Adrenal gland (tissue), 12 donors: ENCODE data around the gene SH2D1B. TPM values are rescaled to one million over a fixed set of nuclear protein-coding genes. Genes with fewer than 3 reads are reported as not detected.

Source experiments
- DNase-seq, 7 donors: peaks; one replicate each; pipeline ENCODE4 v3.0.0-alpha.2; 2019 to 2020
- H3K27ac ChIP-seq, 5 donors: fragments of 200-600 bp; sonication (generic) in 4 of 5; 1 replicate in 3 of 5; 2 replicates in 2 of 5; pipeline versions ENCODE4 v1.5.1 to v1.8.0; 2016 to 2020; ENCODE audit warnings: mild to moderate bottlenecking in 1 of 5
- H3K27me3 ChIP-seq: fragments of 200-600 bp; 2 replicates; pipeline ENCODE4 v1.8.0; 2021
- H3K36me3 ChIP-seq, 2 donors: fragments of 200-600 bp; replicated peaks in 1 of 2; 1 replicate in 1 of 2; 2 replicates in 1 of 2; pipeline versions ENCODE4 v1.5.1 to v1.8.0; 2018 to 2022
- H3K4me1 ChIP-seq, 2 donors: fragments of 200-600 bp; replicated peaks in 1 of 2; 1 replicate in 1 of 2; 2 replicates in 1 of 2; pipeline versions ENCODE4 v1.5.1 to v1.8.0; 2018 to 2021
- H3K4me3 ChIP-seq, 4 donors: fragments of 200-600 bp; sonication (generic) in 3 of 4; one replicate each; pipeline ENCODE4 v1.5.1; 2016 to 2018
- H3K9me3 ChIP-seq, 3 donors: fragments of 200-600 bp; sonication (generic) in 1 of 3; replicated peaks in 1 of 3; 1 replicate in 2 of 3; 2 replicates in 1 of 3; pipeline versions ENCODE4 v1.5.1 to v1.8.0; 2016 to 2021
- CTCF ChIP-seq, 6 experiments: fragments of 450-650 bp in 4 of 6; fragments of 200-600 bp in 2 of 6; sonication (generic) in 1 of 6; IDR thresholded peaks; 1 replicate in 5 of 6; 2 replicates in 1 of 6; pipeline versions ENCODE4 v1.5.1 to v1.8.0; 2016 to 2021; ENCODE audit warnings: antibody characterized with exemption in 6 of 6, mild to moderate bottlenecking in 2 of 6, moderate library complexity in 1 of 6
- POLR2A ChIP-seq, 2 donors: fragments of 450-650 bp; IDR thresholded peaks; one replicate each; pipeline ENCODE4 v1.6.1; 2017; ENCODE audit warnings: antibody characterized with exemption in 2 of 2, mild to moderate bottlenecking in 2 of 2, moderate library complexity in 1 of 2
- WGBS, 4 donors: extraction: QIAGEN DNeasy Blood & Tissue Kit in 2 of 4; methylation state at CpG; one replicate each; pipeline versions ENCODE4 v1.1.5 to v1.1.7; 2013 to 2017; 5-methylcytosine and 5-hydroxymethylcytosine counted together
- intact Hi-C, 2 donors: fragments of 100-400 bp; cut with DNase I; formaldehyde crosslinking; loops; one replicate each; pipeline versions ENCODE4 v1.14.1 to v1.15.0; 2022 to 2023
- polyA plus RNA-seq, 3 donors: library from polyadenylated mRNA; stranded (reverse); fragments of 200-250 nt in 2 of 3; fragments of 350-450 nt in 1 of 3; fragmentation: Illumina TruSeq in 1 of 3; extraction: RNeasy Lipid Tissue Mini Kit (QIAGEN cat#74804) in 1 of 3; gene quantifications; one replicate each; pipeline ENCODE4 v1.2.3, GENCODE V29; 2013 to 2014
- total RNA-seq, 9 donors: library from RNA; depleted of rRNA in 4 of 9; stranded (reverse); fragments of >200 nt in 4 of 9; fragments of 120-200 nt in 1 of 9; fragmentation: NEBNext Ultra II Directional in 1 of 9; extraction: Animal tissue kit (Norgen Biotek cat#: 25700) in 1 of 9; gene quantifications; one replicate each; pipeline versions ENCODE4 v1.1.0 to v1.2.4, GENCODE V29; 2013 to 2023
- donor health status: healthy with polysubstance abuse.
- donor health status: Bipolar disorder and iron deficiency.
- donor health status: DM: yes; HTN: yes; CAD: no.
- donor health status: DM: no; HTN: no; CAD: no.
- donor health status: DM: no; HTN: no; CAD: no.
- donor health status: DM: yes; HTN: yes; CAD: no.

Gene SH2D1B
- total and polyA plus RNA-seq, 12 donors = 0.08 to 0.13 (median 0.11) TPM; not detected in 9

- H3K9me3 ChIP-seq = no peaks in the 10 kb centered on the region
Observed at GRCh38 chr1:162383091-162383490, 28.8 kb downstream of the SH2D1B start.

GRCh38 chr1:162381941-162382750 lies 29.8 kb downstream of the SH2D1B start:
- DNase-seq = peak in 1 of 7 donors; percentile 31
- Histone ChIP-seq H3K4me1 (no peaks in the 10 kb centered on the region), H3K27me3 (no peaks in the 10 kb centered on the region), H3K36me3 (no peaks in the 10 kb centered on the region), H3K27ac (no peak overlapping the region), H3K4me3 (no peak overlapping the region), H3K9me3 (no peaks in the 10 kb centered on the region)
- 83 to 95% (median 87%) methylated on average over 8 to 13 of the region's 13 CpGs for WGBS, 4 donors
- TF ChIP-seq CTCF (IDR thresholded peaks at IDR 0.05) (no peak), POLR2A (IDR thresholded peaks at IDR 0.05) (no peak)
- intact Hi-C loops = no loop called here

More at GRCh38 chr1:162383091-162383490, 28.8 kb downstream of the SH2D1B start:
- H3K4me3 ChIP-seq = no peak overlapping the region
- no peak overlapping the region for H3K27ac ChIP-seq
- WGBS, 4 donors = 85 to 98% (median 94%) methylated on average over 3 to 6 of the region's 6 CpGs
- intact Hi-C loops = no loop called here
- no peak for TF ChIP-seq POLR2A (IDR thresholded peaks at IDR 0.05)
- TF ChIP-seq CTCF (IDR thresholded peaks at IDR 0.05) = no peak
- no peaks in the 10 kb centered on the region for H3K27me3 ChIP-seq
- no peaks in the 10 kb centered on the region for H3K36me3 ChIP-seq
- no peaks in the 10 kb centered on the region for H3K4me1 ChIP-seq
- DNase-seq = peak in 1 of 7 donors; percentile 24

- no peak within 1 kb of the TSS for H3K27ac ChIP-seq
- no peaks in the 10 kb centered on the region for H3K9me3 ChIP-seq
- H3K4me1 ChIP-seq = no peaks in the 10 kb centered on the region
- H3K27me3 ChIP-seq = no peaks in the 10 kb centered on the region
- 92 to 97% (median 95%) methylated on average over 3 of the region's 3 CpGs for WGBS, 4 donors
- DNase-seq = no peak
- intact Hi-C loops = no loop called here
- no peak within 1 kb of the TSS for H3K4me3 ChIP-seq
- TF ChIP-seq POLR2A (IDR thresholded peaks at IDR 0.05) = no peak
- TF ChIP-seq CTCF (IDR thresholded peaks at IDR 0.05) = no peak
- no peaks in the 10 kb centered on the region for H3K36me3 ChIP-seq
Observed at GRCh38 chr1:162381383-162381782, 30.6 kb downstream of the SH2D1B start, which contains the start of gene C1orf226. Gene C1orf226 (plus strand): TSS chr1:162381728. CDS start chr1:162381902, 174 bp downstream.

GRCh38 chr1:162380061-162380846 lies 31.7 kb downstream of the SH2D1B start:
- H3K36me3 ChIP-seq = no peaks in the 10 kb centered on the region
- 69 to 88% (median 81%) methylated on average over 5 to 6 of the region's 6 CpGs for WGBS, 4 donors
- H3K27me3 ChIP-seq = no peaks in the 10 kb centered on the region
- peak in 1 of 7 donors; percentile 44 for DNase-seq
- TF ChIP-seq POLR2A (IDR thresholded peaks at IDR 0.05) (no peak), CTCF (IDR thresholded peaks at IDR 0.05) (no peak)
- H3K9me3 ChIP-seq = no peaks in the 10 kb centered on the region
- no peaks in the 10 kb centered on the region for H3K4me1 ChIP-seq
- no peak overlapping the region for H3K4me3 ChIP-seq
- intact Hi-C loops = no loop called here
- H3K27ac ChIP-seq = no peak overlapping the region
